B cell (primary cell): ENCODE data around the gene MORN1.

Experiments
- CTCF ChIP-seq: fragments of 200-600 bp; IDR thresholded peaks from one replicate; pipeline ENCODE4 v1.8.0; 2022; ENCODE audit warnings: antibody characterized with exemption, mild to moderate bottlenecking
- EZH2 ChIP-seq: IDR thresholded peaks from 2 replicates; pipeline ENCODE4 v1.6.1; 2012; ENCODE audit warnings: borderline replicate concordance, low read depth, mild to moderate bottlenecking, moderate library complexity, low read length; ENCODE audit not compliant: insufficient read depth, poor library complexity, severe bottlenecking

DNA sequence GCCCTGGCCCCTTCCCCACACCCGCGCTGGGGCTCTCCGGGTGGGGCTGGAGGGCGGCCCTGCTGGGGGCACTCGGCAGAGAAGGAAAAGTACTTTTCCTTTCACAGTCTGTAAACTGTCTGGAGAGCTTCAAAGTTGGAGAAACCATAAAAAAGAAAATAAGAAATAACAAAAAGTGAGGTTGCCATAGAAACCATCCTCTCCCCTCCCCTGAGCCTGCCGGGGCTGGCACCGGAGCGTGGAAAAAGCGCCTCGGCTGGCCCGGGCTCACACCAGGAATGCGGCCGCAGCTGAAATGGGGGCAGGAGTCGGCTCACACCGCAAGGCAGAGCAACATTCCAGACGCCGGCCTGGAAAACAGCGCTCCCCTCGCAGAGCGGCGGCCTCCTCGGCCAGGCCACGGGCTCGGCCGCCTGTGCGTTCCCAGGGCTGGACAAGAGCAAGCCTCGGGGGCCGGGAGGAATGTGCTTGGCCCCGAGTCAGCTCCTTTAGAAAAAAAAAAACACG, 69.2 kb downstream of the MORN1 start:
- TF ChIP-seq EZH2 (no peak), CTCF (no peak)
